ENCODE data around the gene ST8SIA6. TPM values are rescaled to one million over a fixed set of nuclear protein-coding genes. Genes with fewer than 3 reads are reported as not detected.

ST8SIA6 gene
- 11.6 TPM for total RNA-seq

GRCh38 chr10:17454161-17455014, at the start of gene ST8SIA6:
ST8SIA6 (minus strand) TSS chr10:17454595; CDS start chr10:17454255, 340 bp downstream.

Small RNA genes lying within 50 kb of the gene (small RNA-seq; reads per million reads assigned to genes)
- not detected for gene RF00019 (ENCODE audit: low replicate concordance)

Other genes with a start within 250 kb of the ST8SIA6 start
- 267 TPM for gene VIM, start 226.4 kb downstream of the ST8SIA6 start, total RNA-seq
- 23.2 TPM for gene HACD1, start 162.8 kb upstream of the ST8SIA6 start, total RNA-seq
- gene STAM, start 189.6 kb upstream of the ST8SIA6 start, total RNA-seq, result 47.9 TPM